ENCODE data around the gene GPC5.

GPC5 gene

DNA sequence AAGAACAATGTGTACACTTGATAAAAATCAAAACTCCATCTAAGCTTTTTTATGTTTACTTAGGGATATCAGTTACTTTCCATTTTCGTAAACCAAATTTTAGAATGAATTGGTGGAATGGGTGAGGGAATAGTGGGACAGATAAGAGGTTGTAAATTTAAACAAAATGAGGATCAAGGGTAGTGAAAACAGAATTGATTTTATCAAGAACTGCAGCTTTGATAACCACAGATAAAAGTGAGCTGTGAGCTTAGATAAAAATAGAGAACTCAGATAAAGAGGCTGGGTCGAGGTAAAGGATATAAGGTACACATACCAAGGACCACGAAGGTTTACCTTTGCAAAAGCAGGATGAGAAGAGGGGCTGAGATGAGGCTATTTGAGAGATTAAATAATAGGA is 1015.0 kb downstream of the GPC5 start:
- H3K27ac ChIP-seq, result no peak overlapping the region
- TF ChIP-seq, protein P1, sequence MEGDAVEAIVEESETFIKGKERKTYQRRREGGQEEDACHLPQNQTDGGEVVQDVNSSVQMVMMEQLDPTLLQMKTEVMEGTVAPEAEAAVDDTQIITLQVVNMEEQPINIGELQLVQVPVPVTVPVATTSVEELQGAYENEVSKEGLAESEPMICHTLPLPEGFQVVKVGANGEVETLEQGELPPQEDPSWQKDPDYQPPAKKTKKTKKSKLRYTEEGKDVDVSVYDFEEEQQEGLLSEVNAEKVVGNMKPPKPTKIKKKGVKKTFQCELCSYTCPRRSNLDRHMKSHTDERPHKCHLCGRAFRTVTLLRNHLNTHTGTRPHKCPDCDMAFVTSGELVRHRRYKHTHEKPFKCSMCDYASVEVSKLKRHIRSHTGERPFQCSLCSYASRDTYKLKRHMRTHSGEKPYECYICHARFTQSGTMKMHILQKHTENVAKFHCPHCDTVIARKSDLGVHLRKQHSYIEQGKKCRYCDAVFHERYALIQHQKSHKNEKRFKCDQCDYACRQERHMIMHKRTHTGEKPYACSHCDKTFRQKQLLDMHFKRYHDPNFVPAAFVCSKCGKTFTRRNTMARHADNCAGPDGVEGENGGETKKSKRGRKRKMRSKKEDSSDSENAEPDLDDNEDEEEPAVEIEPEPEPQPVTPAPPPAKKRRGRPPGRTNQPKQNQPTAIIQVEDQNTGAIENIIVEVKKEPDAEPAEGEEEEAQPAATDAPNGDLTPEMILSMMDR (IDR thresholded peaks at IDR 0.05), result no peak
- H3K9me3 ChIP-seq, result no peaks in the 10 kb centered on the region
- H3K4me3 ChIP-seq, result no peak overlapping the region
- intact Hi-C loops (cut with DNase I; ENCODE audit: low total_unique reads), result no loop called here
- no peaks in the 10 kb centered on the region for H3K36me3 ChIP-seq
- no peak for DNase-seq
- H3K4me1 ChIP-seq, result no peaks in the 10 kb centered on the region
- no peaks in the 10 kb centered on the region for H3K27me3 ChIP-seq

DNA sequence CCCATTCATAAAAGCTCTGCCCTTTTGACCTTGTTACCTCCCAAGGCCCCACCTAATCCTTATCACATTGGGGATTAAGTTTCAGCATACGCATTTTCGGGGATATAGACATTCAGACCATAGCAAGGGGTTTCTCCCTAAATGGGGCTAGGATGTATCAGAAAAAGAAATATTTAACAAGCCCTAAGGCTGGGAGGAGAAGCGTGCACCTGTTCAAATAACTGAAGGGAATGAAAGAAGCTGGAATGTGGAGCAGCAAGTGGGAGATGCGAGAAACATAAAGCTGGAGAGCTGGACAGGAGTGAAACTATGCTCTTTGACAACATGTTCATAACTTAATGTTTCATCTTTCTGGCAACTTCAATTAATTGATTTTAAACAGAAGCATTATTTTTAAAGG is 1016.4 kb downstream of the GPC5 start:
- intact Hi-C loops (cut with DNase I; ENCODE audit: low total_unique reads), result no loop called here
- no peak for DNase-seq
- TF ChIP-seq, protein P1 (IDR thresholded peaks at IDR 0.05), result no peak

DNA sequence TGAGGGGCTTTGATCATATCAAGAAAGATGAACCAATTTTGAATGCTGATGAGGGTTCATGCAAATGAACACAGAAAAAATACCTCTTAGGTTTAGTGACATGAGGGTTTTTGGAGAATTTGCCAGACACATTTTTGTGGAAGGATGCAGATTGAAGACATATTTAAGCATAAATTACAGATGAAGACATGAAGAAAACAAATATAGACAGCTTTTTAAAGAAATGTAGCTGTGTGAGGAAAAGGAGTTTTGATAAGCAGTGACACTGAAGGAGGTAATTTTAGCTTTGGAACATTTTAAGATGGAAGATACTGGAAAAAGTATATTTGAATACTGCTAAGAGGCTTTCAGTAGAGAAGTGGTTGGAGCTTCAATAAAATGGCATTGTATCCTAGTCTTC is 1017.4 kb downstream of the GPC5 start:
- H3K4me1 ChIP-seq, result no peaks in the 10 kb centered on the region
- intact Hi-C loops (cut with DNase I; ENCODE audit: low total_unique reads), result no loop called here
- DNase-seq, result no peak
- H3K27me3 ChIP-seq, result no peaks in the 10 kb centered on the region
- no peak overlapping the region for H3K27ac ChIP-seq
- H3K4me3 ChIP-seq, result no peak overlapping the region
- TF ChIP-seq, protein P1 (IDR thresholded peaks at IDR 0.05), result no peak
- no peaks in the 10 kb centered on the region for H3K36me3 ChIP-seq
- no peaks in the 10 kb centered on the region for H3K9me3 ChIP-seq

More for the DNA sequence above, 1016.4 kb downstream of the GPC5 start:
- H3K27ac ChIP-seq, result no peak overlapping the region
- H3K4me3 ChIP-seq, result no peak overlapping the region
- no peaks in the 10 kb centered on the region for H3K36me3 ChIP-seq
- H3K9me3 ChIP-seq, result no peaks in the 10 kb centered on the region
- no peaks in the 10 kb centered on the region for H3K27me3 ChIP-seq
- H3K4me1 ChIP-seq, result no peaks in the 10 kb centered on the region

DNA sequence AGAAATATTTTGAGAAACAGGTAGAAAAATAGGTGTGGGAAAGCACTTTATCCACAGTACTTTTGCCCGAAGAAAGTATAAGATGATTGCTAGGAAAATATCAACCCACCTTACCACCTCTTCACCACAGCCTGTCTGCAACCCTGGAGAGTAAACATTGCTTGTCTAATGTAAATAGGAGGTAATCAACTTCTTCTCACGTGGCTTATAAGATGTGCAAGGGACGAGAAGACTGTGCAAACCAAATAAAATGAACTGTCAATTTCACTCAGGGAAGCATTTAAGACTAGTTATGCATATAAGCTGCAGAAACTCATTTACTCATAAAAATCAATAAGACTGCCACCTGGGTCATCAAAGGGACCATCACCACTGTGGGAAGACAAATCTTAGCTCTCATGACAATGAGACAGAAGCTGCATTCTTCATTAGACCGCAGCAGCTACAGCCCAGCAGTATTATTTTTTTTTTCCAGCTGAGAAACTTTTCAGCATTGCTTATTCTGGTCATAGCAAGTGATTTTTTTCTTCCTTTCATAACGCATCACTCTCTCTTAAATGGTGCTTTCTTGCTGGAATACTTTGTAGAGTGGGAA is 1020.5 kb downstream of the GPC5 start:
- H3K4me3 ChIP-seq, result no peak overlapping the region
- H3K27me3 ChIP-seq, result no peaks in the 10 kb centered on the region
- no peak for DNase-seq
- TF ChIP-seq, protein P1 (IDR thresholded peaks at IDR 0.05), result no peak
- H3K4me1 ChIP-seq, result no peaks in the 10 kb centered on the region
- H3K9me3 ChIP-seq, result no peaks in the 10 kb centered on the region
- no peak overlapping the region for H3K27ac ChIP-seq
- no peaks in the 10 kb centered on the region for H3K36me3 ChIP-seq
- intact Hi-C loops (cut with DNase I; ENCODE audit: low total_unique reads), result no loop called here

DNA sequence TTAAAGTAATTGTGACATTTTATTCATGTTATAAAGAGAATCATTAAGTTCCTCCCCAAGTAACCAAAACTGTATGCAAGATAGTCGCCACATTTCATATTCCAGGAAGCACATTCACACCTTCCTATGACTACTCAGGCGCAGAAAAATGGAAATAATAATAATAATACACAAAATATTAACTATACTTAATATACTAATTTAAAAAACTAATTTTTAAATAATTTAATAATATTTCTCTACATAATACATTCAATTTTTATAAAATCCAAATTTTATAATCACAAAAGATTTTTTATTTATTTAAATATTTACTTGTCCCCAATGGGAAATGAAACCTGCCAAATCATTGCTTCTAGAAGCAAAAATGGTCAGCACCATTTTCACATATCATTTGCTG is 1030.8 kb downstream of the GPC5 start:
- Histone ChIP-seq H3K4me3 (no peak overlapping the region), H3K27ac (no peak overlapping the region), H3K9me3 (no peaks in the 10 kb centered on the region), H3K27me3 (no peaks in the 10 kb centered on the region), H3K4me1 (no peaks in the 10 kb centered on the region), H3K36me3 (no peaks in the 10 kb centered on the region)
- intact Hi-C loops (cut with DNase I; ENCODE audit: low total_unique reads), result no loop called here
- DNase-seq, result no peak
- TF ChIP-seq, protein P1 (IDR thresholded peaks at IDR 0.05), result no peak

DNA sequence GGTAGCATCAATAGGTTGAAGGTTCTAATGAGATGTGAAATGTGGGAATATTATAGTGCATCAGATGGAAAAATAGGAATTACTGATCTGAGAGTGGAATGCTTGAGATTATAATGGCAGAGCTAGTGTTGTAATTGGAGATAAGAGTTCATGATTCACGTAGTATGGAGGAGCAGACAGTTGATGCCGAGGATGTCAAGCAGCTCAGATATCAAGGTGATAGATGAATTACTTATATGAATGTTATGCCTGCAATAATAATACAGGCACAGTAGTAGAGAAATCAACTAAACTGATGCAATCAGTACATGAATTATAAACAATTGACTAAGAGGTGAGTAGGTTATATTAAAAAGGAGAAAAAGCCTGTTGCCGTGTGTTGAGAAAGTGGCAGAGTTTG is 1035.0 kb downstream of the GPC5 start:
- intact Hi-C loops (cut with DNase I; ENCODE audit: low total_unique reads), result no loop called here

More for the DNA sequence above, 1035.0 kb downstream of the GPC5 start:
- H3K9me3 ChIP-seq, result no peaks in the 10 kb centered on the region
- H3K4me1 ChIP-seq, result no peaks in the 10 kb centered on the region
- H3K27ac ChIP-seq, result no peak overlapping the region
- TF ChIP-seq, protein P1 (IDR thresholded peaks at IDR 0.05), result no peak
- H3K36me3 ChIP-seq, result no peaks in the 10 kb centered on the region
- H3K4me3 ChIP-seq, result no peak overlapping the region
- no peak for DNase-seq
- no peaks in the 10 kb centered on the region for H3K27me3 ChIP-seq

Measured in tibial artery (tissue), 4 donors.